ENCODE measurements around the gene FTO.
"Not testable (repeated sequence)": the region's sequence is repeated elsewhere in the genome, so short reads cannot be mapped to it uniquely, and the experiment has no call there.

Gene FTO

GRCh38 chr16:53690771-53691170, 13.2 kb upstream of the FTO start:
- no peak for DNase-seq (ENCODE audit: low spot score)
- no peak for TF ChIP-seq CTCF (IDR thresholded peaks at IDR 0.05; ENCODE audit: extremely low read depth, missing control alignments)

DNA sequence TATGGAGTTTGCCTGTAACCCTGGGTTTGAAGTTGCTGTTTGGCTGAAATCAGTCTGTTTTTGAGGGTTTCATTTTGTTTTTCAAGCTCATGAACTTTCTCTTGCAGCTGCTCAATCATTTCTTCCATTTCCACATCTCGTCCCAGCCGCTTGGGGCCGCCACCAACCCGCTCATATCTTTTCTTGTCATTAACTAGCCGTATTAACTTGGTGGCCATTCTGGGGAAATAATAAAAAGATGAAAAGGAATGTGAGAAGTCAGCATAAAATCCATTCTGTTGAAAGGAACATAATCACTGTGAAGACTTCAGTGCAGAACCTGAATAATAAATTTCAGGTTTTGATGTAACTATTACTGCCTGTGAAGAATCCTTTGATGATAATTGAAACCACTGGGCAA, 11.8 kb upstream of the FTO start:
- TF ChIP-seq CTCF (IDR thresholded peaks at IDR 0.05; ENCODE audit: extremely low read depth, missing control alignments), result no peak
- DNase-seq (ENCODE audit: low spot score), result no peak

DNA sequence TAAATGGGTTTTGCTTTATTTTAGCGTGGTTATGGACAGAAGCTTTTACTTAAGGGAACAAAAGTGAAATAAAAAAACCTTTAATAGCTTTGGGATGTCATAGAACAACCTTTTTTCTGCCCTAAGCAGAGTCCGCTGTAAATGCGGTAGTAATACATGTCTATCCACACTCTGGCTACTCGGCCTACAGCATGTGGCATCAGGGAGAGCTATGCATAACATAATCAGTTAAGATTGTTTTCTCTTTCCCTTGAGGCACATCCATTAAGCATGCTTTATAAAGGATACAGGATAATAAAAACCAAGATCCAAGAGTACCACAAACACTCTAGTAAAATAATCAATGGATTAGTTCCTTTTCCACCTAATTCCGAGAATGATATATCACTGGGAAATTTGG, 10.6 kb upstream of the FTO start:
- TF ChIP-seq CTCF (IDR thresholded peaks at IDR 0.05; ENCODE audit: extremely low read depth, missing control alignments), result no peak
- DNase-seq (ENCODE audit: low spot score), result no peak

- no peak for DNase-seq (ENCODE audit: low spot score)
- no peak for TF ChIP-seq CTCF (IDR thresholded peaks at IDR 0.05; ENCODE audit: extremely low read depth, missing control alignments)
These were observed 8.9 kb upstream of the FTO start for GRCh38 chr16:53695070-53695469.

DNA sequence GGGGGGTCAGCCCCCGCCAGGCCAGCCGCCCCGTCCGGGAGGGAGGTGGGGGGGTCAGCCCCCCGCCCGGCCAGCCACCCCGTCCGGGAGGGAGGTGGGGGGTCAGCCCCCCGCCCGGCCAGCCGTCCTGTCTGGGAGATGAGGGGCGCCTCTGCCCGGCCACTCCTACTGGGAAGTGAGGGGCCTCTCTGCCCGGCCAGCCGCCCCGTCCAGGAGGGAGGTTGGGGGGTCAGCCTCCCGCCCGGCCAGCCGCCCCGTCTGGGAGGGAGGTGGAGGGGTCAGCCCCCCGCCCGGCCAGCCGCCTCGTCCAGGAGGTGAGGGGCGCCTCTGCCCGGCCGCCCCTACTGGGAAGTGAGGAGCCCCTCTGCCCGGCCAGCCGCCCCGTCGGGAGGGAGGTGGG, 5.7 kb upstream of the FTO start:
- not testable (repeated sequence) for DNase-seq (ENCODE audit: low spot score)

DNA sequence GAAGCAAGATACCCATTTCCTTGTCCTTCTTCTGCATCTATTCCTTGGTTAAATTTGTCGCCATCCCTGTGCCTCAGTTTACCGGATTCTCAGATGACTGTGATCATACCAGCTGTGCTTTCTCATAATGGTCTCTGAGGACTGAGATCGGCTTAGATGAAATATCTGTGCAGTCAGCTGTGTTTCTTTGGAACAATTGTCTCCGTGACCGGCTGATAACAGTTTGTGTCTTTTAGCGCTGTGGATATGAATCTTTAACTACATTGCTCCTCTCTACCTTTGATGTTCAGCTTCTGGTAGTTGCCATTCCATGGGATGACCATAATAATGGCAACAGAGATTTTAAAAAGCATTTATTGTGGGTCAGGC, 473 bp downstream of the FTO start:
- no peak for TF ChIP-seq CTCF (IDR thresholded peaks at IDR 0.05; ENCODE audit: extremely low read depth, missing control alignments)
- DNase-seq (ENCODE audit: low spot score), result no peak

DNA sequence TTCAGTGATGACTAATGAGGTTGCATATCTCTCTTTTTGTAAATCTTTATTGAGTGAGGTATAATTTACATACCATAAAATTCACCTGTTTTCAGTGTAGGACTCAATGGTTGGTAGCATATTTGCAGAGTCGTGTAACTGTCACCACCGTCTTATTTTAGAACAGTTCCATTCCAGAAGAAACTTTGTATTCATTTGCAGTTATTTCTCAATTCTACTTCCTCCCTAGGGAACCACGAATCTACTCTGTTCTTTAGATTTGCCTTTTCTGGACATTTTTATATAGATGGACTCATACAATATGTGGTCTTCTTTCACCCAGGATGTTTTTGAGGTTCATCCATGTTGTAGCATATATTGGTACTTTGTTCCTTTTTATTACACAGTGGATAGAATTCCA, 3.7 kb downstream of the FTO start:
- DNase-seq (ENCODE audit: low spot score), result no peak
- no peak for TF ChIP-seq CTCF (IDR thresholded peaks at IDR 0.05; ENCODE audit: extremely low read depth, missing control alignments)

DNA sequence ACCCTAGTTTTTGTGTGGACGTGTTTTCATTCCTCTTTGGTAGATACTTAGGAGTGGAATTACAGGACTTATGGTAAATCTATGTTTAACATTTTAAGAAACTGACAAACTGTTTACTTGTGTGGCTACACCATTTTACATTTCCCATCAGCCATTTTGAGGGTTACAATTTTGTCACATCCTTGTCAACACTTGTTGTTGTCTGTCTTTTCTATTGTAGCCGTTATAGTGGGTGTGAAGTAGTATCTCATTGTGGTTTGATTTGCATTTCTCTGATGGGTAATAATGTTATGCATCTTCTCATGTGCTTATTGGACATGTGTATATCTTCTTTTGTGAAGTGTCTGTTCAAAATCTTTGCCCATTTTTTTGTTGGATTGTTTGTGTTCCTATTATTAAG, 4.5 kb downstream of the FTO start:
- DNase-seq (ENCODE audit: low spot score), result no peak
- no peak for TF ChIP-seq CTCF (IDR thresholded peaks at IDR 0.05; ENCODE audit: extremely low read depth, missing control alignments)

Measured in GM20000 (cell line).